Pancreas (tissue), 10 donors: ENCODE results near the gene ADIPOR2. TPM values are rescaled to one million over a fixed set of nuclear protein-coding genes. Genes with fewer than 3 reads are reported as not detected.

Experiments
- ATAC-seq, 4 donors: fragments of 200-7000 bp; cut with Tn5 transposase; one replicate each; pipeline versions ENCODE4 v1.8.0 to v1.9.1; 2020; ENCODE audit warnings: mild to moderate bottlenecking in 4 of 4, moderate library complexity in 4 of 4
- DNase-seq, 6 donors: peaks; one replicate each; pipeline ENCODE4 v3.0.0-alpha.2; 2020
- FAIRE-seq: peaks from 2 replicates; lab custom pipeline; 2012; peaks lifted over from hg19 to GRCh38; lab: Jason Lieb, UNC
- H3K27ac ChIP-seq, 4 donors: fragments of 200-600 bp; sonication (generic); 1 replicate in 3 of 4; 2 replicates in 1 of 4; pipeline versions ENCODE4 v1.5.0 to v1.8.0; 2020
- H3K27me3 ChIP-seq, 4 donors: fragments of 200-600 bp; one replicate each; pipeline ENCODE4 v1.8.0; 2021
- H3K36me3 ChIP-seq, 3 donors: fragments of 200-600 bp; sonication (generic) in 1 of 3; one replicate each; pipeline versions ENCODE4 v1.5.0 to v1.8.0; 2020 to 2021
- H3K4me1 ChIP-seq, 3 donors: fragments of 200-600 bp; one replicate each; pipeline ENCODE4 v1.8.0; 2021
- H3K4me3 ChIP-seq, 4 donors: fragments of 200-600 bp; sonication (generic) in 2 of 4; one replicate each; pipeline versions ENCODE4 v1.5.0 to v1.8.0; 2020 to 2021
- H3K9me3 ChIP-seq, 4 donors: fragments of 200-600 bp; one replicate each; pipeline ENCODE4 v1.8.0; 2021
- WGBS, 2 donors: extraction: QIAGEN DNeasy Blood & Tissue Kit; methylation state at CpG; one replicate each; pipeline ENCODE4 v1.1.7; 2013; 5-methylcytosine and 5-hydroxymethylcytosine counted together
- intact Hi-C, 3 donors: fragments of 100-400 bp; cut with DNase I; formaldehyde crosslinking; loops; one replicate each; pipeline versions ENCODE4 v1.11.1 to v1.14.2; 2022
- polyA plus RNA-seq, 2 donors: library from polyadenylated mRNA; stranded (reverse); fragments of 200-250 nt; gene quantifications; one replicate each; pipeline ENCODE4 v1.2.3, GENCODE V29; 2013
- total RNA-seq, 6 donors: library from RNA; stranded (reverse); fragmentation: NEBNext Ultra II Directional in 4 of 6; extraction: Animal tissue kit (Norgen Biotek cat#: 25700) in 4 of 6; gene quantifications; one replicate each; pipeline versions ENCODE4 v1.2.1 to v1.2.4, GENCODE V29; 2021 to 2023
- TF ChIP-seq, protein P1 (sequence below), 4 donors: fragments of 200-600 bp; sonication (generic) in 3 of 4; IDR thresholded peaks; one replicate each; pipeline versions ENCODE4 v1.5.0 to v1.8.0; 2021; ENCODE audit warnings: antibody characterized with exemption in 4 of 4
- donor health status: healthy with polysubstance abuse.
- donor health status: DM: no; HTN: no; CAD: no; lungs with moderate emphysema.
- donor health status: DM: no; HTN: no; CAD: no.
- donor health status: control.
- donor health status: control.
- donor health status: Bipolar disorder and iron deficiency.
- donor health status: DM: yes; HTN: yes; CAD: no.
- donor health status: DM: no; HTN: no; CAD: no.
- donor health status: DM: no; HTN: no; CAD: no.
- donor health status: DM: yes; HTN: yes; CAD: no.

ADIPOR2 gene, protein sequence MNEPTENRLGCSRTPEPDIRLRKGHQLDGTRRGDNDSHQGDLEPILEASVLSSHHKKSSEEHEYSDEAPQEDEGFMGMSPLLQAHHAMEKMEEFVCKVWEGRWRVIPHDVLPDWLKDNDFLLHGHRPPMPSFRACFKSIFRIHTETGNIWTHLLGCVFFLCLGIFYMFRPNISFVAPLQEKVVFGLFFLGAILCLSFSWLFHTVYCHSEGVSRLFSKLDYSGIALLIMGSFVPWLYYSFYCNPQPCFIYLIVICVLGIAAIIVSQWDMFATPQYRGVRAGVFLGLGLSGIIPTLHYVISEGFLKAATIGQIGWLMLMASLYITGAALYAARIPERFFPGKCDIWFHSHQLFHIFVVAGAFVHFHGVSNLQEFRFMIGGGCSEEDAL
- total RNA-seq (10 to 100 TPM; 19.2 to 27.5 (median 24.6) TPM), polyA plus RNA-seq (10 to 100 TPM; 10.4 to 21.6 TPM)

DNA sequence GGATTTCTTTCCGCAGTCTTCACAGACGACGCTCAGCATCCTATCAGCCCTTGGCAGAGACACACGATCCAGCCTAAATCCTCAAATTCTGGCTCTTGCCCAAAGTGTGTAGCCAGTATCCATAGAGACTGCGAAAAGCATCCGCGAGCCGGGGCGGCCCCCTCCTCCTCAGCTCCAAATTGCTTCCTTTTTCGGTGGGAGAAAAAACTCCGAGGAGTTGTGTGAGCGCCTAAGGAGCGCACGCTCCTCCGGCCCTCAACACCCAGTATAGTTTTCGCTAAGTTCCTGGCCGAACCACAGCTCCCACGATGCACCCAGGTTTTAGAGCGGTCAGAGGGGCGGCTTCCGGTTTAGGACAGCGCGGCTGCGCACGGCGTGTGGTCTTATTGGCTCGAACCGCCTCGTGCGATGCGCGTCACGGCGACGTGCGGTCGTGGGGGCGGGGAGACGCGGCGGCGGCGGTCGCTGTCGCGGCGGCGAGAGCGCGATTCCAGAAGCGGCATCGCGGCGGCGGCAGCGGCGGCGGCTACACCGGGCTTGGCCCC is at the start of gene ADIPOR2:
Gene ADIPOR2 (plus strand): TSS at position 493 of the 545 bp plus-strand sequence. CDS start 63,274 bp downstream, outside the sequence.
- TF ChIP-seq, protein P1, sequence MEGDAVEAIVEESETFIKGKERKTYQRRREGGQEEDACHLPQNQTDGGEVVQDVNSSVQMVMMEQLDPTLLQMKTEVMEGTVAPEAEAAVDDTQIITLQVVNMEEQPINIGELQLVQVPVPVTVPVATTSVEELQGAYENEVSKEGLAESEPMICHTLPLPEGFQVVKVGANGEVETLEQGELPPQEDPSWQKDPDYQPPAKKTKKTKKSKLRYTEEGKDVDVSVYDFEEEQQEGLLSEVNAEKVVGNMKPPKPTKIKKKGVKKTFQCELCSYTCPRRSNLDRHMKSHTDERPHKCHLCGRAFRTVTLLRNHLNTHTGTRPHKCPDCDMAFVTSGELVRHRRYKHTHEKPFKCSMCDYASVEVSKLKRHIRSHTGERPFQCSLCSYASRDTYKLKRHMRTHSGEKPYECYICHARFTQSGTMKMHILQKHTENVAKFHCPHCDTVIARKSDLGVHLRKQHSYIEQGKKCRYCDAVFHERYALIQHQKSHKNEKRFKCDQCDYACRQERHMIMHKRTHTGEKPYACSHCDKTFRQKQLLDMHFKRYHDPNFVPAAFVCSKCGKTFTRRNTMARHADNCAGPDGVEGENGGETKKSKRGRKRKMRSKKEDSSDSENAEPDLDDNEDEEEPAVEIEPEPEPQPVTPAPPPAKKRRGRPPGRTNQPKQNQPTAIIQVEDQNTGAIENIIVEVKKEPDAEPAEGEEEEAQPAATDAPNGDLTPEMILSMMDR (IDR thresholded peaks at IDR 0.05): no peak
- Histone ChIP-seq H3K27me3 (no peaks in the 10 kb centered on the region), H3K27ac (peak within 1 kb of the TSS; percentile 78 to 88 (median 86)), H3K9me3 (no peaks in the 10 kb centered on the region), H3K36me3 (no peaks in the 10 kb centered on the region), H3K4me1 (peaks cover 0 to 14% (median 10%) of the 10 kb centered on the region in 3 donors), H3K4me3 (peak within 1 kb of the TSS; percentile 77 to 93 (median 91))
- 0% methylated on average over 58 to 59 of the region's 59 CpGs for WGBS, 2 donors
- DNase-seq: peak; percentile 93 to 97 (median 95)
- intact Hi-C loops: no loop called here
- FAIRE-seq: peak; percentile 9
- peak; percentile 97 to 100 (median 100) for ATAC-seq

DNA sequence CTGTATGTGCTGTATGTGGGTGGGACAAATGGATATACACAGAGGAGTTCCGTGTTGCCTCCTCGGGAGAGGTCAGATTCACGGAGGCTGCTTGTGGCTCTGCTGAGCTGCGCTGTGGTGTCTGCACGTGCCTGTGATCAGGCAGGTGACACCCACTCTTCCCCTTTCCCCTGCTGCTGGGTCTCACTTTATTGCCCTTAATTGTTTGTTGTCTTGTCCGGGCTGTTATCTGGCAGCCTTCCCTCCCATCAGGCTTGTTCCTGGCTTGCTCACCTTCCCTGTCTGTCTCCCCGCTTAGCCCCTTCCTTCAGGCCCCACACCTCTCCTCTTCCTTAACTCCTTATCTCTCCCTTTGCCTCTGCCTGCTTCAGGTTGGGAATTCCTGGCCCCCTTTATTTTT is 48.4 kb upstream of the ADIPOR2 start:
- no peak for ATAC-seq
- Histone ChIP-seq H3K9me3 (no peaks in the 10 kb centered on the region), H3K4me1 (no peaks in the 10 kb centered on the region), H3K4me3 (no peak overlapping the region), H3K27me3 (no peaks in the 10 kb centered on the region), H3K27ac (no peak overlapping the region), H3K36me3 (no peaks in the 10 kb centered on the region)
- intact Hi-C loops: loop anchor here in 2 of 3 donors (10.0 kb wide), 2 partner anchors 152 to 292 kb away; no protein-coding TSS in a partner anchor
- WGBS, 2 donors: 83 to 84% methylated on average over 7 of the region's 7 CpGs
- FAIRE-seq: no peak
- no peak for DNase-seq
- TF ChIP-seq, protein P1 (IDR thresholded peaks at IDR 0.05): no peak

DNA sequence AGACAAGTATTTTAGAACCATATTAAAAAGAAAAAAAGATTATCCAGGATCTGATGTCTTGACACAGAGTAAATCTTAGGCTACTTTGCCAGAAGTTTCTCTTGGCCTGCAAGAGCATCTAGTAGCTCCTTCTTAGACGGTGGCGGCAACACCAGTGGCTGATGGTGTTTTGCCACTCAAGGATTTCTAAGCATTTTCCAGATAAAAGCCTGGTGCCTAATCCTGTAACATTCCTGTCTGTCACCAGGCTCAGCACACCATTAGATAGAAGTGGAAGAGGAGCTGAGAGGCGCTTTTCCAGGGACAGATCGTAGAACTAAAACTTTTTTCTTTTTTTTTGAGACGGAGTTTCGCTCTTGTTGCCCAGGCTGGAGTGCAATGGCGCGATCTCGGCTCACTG is 47.8 kb upstream of the ADIPOR2 start:
- no peak for ATAC-seq
- Histone ChIP-seq H3K27ac (no peak overlapping the region), H3K36me3 (no peaks in the 10 kb centered on the region), H3K4me1 (no peaks in the 10 kb centered on the region), H3K4me3 (no peak overlapping the region), H3K9me3 (no peaks in the 10 kb centered on the region), H3K27me3 (no peaks in the 10 kb centered on the region)
- intact Hi-C loops: loop anchor here in 2 of 3 donors (10.0 kb wide), 2 partner anchors 152 to 292 kb away; no protein-coding TSS in a partner anchor
- no peak for DNase-seq
- WGBS, 2 donors: 93 to 97% methylated on average over 9 of the region's 9 CpGs
- no peak for FAIRE-seq
- TF ChIP-seq, protein P1 (IDR thresholded peaks at IDR 0.05): no peak

DNA sequence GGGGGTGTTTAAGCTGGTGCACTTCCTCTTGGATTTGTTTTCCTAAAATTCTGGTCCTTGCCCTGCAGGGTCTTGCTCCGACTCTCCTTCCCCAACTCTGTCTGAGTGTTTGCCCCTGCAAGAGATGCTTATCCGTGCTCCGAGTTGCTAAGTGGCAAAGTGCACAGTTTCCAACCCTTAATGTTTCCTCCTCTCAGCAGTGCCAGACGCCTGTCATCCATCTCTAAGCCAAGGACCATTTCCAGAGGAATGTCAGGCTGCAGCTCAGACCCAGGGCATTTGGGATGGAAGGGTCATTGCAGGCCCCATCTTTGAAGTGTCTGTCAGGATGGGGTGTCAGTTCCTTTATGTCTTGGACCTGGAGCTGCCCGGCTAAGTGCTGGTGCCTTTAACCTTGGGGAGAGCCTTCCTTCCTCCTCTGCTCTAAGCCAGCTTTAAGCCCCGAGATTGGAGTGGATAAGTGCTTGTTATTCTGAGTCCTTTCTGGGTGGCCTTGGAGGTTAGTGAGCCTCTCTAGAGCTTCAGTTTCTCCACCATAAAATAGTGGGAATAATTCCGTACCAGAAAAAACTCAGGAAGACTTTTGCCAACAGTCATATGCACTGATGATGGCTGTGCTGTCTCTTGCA is 46.9 kb upstream of the ADIPOR2 start:
- H3K9me3 ChIP-seq: no peaks in the 10 kb centered on the region
- WGBS, 2 donors: 70 to 72% methylated on average over 7 of the region's 7 CpGs
- intact Hi-C loops: loop anchor here in 2 of 3 donors (10.0 kb wide), 2 partner anchors 151 to 291 kb away; no protein-coding TSS in a partner anchor
- FAIRE-seq (no peak), ATAC-seq (no peak), DNase-seq (no peak)
- no peaks in the 10 kb centered on the region for H3K36me3 ChIP-seq
- TF ChIP-seq, protein P1 (IDR thresholded peaks at IDR 0.05): no peak
- no peak overlapping the region for H3K4me3 ChIP-seq
- no peaks in the 10 kb centered on the region for H3K27me3 ChIP-seq
- H3K27ac ChIP-seq: no peak overlapping the region
- H3K4me1 ChIP-seq: no peaks in the 10 kb centered on the region
